ENCODE measurements around the gene GLB1L2. TPM values are rescaled to one million over a fixed set of nuclear protein-coding genes. Genes with fewer than 3 reads are reported as not detected.

The GLB1L2 gene
- total RNA-seq, 1 donor from 2014 or later, result 4.2 TPM

DNA sequence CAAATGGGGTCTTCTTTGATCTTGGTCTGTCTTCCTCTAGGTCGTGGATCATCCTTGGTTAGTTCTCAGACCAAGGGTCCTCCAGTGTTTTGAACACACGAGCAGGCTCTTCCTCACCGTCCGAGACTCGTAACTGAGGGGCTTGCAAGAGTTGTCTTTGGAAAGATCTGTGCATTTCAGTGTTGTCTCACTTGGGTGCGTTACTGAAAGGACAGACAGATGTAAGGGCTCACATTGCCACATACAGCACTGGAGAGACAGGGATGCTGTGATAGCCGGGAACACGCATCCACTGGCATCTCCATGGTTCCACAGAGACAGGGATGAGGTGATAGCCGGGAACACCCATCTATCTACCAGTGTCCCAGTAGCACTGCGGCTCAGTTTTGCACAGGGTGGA lies 15.7 kb downstream of the GLB1L2 start:
- no peak for DNase-seq (ENCODE audit: low read depth)

GRCh38 chr11:134349109-134349801 lies 17.5 kb downstream of the GLB1L2 start:
- no peak for DNase-seq (ENCODE audit: low read depth)

DNA sequence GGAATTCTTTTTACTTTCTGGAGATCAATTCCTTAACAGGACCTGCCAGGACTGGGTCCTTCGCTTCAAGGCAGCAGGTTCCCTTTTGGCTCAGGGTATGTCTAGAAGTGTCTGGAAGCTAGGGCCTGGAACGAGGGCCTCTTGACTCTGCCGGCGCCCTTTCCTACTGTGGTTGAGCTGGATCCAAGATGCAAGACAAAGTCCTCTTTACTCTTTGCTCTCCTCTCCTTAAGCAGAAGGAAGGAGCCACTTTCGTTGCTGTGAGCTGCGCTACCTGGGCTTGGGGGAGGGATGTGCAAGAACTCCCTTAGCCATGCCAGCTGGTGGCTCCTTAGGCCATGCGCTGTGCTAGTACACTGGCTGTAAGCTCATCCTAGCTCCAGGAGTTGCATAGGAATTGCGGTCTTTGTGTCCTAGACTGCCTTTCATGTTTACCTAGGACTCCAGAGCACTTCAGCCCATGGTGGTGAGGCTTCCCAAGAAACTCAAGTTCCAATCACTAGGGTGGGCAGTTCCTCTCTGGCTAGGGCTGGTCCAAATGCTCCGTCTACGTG lies 18.1 kb downstream of the GLB1L2 start:
- DNase-seq (ENCODE audit: low read depth), result no peak

DNA sequence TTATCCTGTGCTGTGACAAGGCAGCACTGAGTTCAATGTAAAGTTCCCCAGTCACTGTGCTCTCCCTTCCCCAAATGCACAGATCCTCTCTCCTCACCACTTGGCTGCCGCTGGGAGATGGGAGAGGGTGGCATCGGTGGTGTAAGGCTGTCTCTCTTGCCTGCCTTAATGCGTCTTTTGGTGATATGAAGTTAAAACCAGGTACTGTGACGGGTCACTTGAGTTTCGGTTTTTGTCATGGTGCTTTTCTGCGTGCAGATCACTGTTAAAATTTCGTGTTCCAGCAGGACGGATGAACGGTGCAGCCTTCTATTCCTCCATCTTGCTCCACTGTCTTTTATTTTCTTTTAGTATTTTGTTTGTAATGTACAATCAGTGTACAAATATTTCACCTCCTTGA lies 18.6 kb downstream of the GLB1L2 start:
- no peak for DNase-seq (ENCODE audit: low read depth)

GRCh38 chr11:134352111-134352510 lies 20.3 kb downstream of the GLB1L2 start:
- no peak for DNase-seq (ENCODE audit: low read depth)

DNA sequence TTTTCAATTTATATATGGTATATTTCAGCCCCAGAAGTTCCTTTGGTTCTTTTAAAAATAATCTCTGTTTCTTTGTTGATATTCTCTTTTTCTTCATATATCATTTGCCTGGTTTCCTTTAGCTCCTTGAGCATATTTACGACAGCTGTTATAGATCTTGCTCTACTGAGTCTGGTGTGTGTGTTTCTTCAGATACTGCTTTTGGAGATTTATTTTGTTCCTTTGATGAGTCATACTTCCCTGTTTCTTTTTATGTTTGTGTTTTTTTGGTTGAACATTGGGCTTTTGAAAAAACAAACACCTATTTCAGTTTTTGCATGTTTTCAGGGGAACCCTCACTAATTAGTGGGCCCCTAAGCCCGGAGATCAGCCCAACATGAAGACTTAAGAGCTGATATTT lies 23.3 kb downstream of the GLB1L2 start:
- no peak for DNase-seq (ENCODE audit: low read depth)

DNA sequence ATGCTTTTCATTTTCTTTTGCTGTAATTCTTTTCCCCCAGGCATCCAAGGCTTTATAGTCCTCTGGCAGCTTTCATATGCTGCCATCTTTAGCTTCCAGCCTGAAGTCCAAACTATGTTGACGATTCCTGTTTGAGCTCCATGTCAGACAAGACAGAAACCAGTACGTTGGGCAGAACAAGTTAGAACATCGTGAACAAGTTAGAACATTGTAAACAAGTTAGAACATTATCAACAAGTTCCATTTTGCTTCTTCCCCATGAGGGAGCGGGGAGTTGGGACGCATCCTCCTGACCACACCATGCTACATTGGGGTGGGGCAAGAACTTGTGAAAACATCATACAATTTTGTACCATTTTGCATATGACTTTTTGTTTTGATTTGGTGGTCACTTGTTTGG lies 23.9 kb downstream of the GLB1L2 start:
- DNase-seq (ENCODE audit: low read depth), result no peak

GRCh38 chr11:134356656-134357544 lies 25.1 kb downstream of the GLB1L2 start:
- DNase-seq (ENCODE audit: low read depth), result no peak

DNA sequence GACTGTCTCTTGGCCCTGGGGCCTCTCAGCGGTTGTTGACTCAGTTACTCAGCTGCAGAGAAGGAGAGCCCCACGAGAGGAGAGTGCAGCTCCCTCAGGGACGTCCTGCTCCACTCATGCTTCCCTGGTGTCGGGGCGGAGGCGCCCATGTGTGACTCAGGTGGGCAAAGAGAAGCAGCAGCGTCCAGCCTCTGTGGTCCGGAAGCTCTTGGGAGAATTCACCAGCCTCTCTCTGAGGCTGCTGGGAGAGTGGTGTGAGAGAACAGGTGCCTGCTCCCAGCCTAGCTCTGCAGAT lies 25.7 kb downstream of the GLB1L2 start:
- DNase-seq (ENCODE audit: low read depth), result no peak

DNA sequence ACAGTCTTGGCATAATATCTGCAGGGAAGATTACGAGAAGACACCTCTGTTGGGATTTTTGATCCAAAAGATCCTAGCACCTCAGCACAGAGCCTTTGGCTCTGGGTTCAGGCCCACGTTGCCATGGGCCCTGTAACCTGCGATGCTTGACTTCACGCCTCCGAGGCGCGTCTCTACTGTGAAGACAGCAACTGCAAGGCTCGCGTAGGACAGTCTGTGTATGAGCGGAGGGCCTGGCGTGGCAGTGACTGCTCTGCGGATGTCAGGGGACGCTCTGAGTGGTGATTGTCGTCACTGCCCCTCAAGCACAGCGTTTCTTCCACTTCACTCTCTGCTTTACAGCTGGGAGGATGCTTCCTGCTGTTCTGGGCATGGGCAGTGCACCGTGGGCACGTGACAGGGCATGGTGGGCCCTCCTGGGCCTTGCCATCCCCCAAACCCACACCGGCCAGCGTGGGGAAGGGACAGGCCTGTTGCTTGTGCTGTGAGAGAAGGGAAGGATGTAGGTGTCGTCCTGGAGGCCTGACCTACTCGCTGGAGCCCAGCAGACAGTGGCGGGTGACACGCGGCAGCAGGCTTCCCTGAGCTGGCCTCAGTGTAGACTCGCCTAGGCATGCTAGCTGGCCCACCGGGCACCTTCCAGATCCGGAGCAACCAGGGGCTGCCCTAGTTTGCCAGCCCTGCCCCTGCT lies 26.5 kb downstream of the GLB1L2 start:
- no peak for DNase-seq (ENCODE audit: low read depth)

- DNase-seq (ENCODE audit: low read depth), result no peak
Measured at GRCh38 chr11:134358856-134359490, 27.2 kb downstream of the GLB1L2 start.

DNA sequence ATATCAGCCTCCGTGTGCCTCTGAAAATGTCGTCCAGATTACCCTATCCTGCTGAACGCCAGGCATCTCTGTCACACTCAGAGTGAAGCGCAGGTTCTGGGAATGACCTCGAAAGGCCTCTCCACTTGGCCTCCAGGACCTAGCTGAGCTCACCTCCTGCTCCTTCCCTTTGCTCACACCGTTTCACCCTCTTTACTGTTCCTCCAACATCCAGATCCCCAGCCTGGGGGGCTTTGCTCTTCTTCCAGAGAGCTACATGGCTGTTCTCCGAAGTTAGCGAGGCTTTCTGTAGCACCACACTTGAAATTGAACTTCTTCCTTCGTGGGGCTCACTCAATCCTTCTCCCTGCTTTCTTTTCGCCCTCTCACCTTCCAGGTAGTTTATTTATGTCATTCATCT lies 27.9 kb downstream of the GLB1L2 start:
- no peak for DNase-seq (ENCODE audit: low read depth)

DNA sequence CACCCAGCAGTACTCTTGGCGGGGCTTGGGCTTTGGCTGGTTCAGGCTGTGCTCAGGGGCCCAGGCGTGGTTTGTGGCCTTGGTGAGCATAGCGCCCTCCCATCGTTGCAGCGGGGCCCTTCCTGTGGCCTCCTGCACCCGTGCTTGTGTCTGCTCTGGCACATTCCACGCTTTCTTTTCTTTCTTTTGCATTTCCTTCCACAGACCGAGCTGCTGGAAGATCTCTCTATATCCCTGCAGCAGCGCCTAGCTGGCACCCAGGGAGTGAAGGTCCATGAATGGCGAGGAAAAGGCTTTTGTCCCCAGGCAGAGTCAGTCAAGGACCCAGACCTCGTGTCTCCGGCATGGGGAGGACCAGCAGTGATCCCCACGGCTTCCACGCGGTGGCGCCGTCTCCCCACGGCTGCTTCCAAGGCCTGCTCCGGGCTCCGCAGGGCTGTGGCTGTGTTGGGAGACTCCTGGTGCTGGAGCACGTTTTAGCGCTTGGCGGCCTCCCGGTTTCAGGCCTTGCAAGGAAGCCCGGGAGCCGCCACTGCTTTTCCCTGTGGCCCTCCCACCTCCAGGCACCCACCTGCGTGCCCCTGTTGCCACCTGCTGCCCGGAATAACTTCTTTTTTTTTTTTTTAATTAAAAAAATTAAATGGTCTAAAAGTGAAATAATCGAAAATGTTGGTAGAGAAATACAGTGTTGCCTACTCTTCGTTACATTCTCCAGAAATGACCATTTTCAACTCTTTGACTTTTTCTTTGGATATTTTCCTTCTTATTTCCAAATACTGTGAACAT lies 28.5 kb downstream of the GLB1L2 start:
- DNase-seq (ENCODE audit: low read depth), result peak; percentile 41

DNA sequence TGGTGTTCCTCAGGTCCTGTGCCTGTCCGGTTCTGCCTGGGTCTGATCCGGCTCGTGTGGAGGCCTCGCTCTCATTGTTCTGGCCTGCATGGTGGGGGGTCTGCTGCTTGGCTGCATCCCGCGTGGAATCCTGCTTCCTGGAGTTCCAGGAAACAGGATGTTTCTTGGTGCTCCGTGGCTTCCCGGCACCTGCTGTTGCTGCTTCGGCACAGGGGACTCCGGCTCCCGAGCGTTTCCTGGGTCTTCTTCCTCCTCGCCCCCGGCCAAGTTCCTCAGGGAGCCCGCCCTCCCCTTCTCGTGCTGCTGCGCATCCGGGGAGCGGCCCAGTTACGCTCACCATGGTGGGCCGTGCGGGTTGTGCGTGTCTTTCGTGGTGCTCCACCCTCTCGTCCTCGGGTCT lies 29.9 kb downstream of the GLB1L2 start:
- DNase-seq (ENCODE audit: low read depth), result no peak

DNA sequence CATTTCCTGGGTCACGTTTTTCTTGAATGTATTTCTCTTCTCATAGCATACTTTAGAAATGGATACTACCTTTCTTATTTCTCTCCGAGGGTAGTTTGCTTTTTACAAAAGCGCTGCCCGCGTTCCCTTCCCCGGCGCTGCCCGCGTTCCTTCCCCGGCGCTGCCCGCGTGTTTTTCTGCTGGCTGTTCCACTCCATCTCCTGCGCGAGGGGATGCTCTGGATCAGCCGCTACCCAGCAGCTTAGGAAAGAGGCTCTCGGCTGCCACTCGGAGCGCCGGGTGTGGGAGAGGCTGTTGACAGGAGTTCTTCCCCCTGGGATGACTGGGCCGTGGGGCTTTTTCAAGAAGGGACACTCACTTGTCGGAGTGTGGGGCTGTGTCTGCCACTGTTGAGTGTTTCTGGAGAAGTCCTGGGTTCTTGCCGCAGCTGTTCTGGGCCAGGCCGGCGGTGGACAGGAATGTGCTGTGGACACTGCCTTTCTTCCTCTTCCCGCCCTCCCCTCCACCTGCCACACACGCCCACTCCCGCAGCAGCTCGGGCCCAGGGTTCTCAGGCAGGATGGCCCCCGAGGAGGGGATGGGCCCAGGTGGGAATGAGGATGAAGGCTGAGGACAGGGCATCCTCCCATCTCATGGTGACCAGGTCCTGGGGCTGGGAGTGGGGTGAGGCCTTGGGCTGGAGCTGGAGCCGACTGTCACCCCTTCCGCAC lies 30.6 kb downstream of the GLB1L2 start:
- DNase-seq (ENCODE audit: low read depth), result no peak

DNA sequence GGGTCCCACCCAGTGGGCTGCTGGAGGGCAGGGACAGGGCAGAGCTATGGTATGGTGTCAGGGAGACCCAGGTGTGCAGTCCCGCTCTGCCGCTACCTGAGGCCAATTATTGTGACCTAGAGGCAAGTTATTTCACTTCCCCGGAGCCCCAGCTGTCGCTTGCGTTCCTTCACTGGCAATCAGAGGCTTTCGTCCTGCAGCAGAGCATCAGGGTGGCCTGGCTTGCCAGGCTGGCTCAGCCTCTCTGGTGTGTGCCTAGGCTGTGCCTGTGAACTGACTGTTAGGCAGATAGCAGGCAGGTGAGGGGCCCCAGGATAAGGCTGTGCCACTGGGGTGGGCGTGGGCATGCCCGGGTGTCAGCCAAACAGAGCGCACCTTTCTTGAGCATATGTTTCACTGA lies 31.4 kb downstream of the GLB1L2 start:
- no peak for DNase-seq (ENCODE audit: low read depth)

- no peak for DNase-seq (ENCODE audit: low read depth)
Measured at GRCh38 chr11:134363592-134363991, 31.8 kb downstream of the GLB1L2 start.

GRCh38 chr11:134364261-134364660 lies 32.5 kb downstream of the GLB1L2 start:
- DNase-seq (ENCODE audit: low read depth), result no peak

DNA sequence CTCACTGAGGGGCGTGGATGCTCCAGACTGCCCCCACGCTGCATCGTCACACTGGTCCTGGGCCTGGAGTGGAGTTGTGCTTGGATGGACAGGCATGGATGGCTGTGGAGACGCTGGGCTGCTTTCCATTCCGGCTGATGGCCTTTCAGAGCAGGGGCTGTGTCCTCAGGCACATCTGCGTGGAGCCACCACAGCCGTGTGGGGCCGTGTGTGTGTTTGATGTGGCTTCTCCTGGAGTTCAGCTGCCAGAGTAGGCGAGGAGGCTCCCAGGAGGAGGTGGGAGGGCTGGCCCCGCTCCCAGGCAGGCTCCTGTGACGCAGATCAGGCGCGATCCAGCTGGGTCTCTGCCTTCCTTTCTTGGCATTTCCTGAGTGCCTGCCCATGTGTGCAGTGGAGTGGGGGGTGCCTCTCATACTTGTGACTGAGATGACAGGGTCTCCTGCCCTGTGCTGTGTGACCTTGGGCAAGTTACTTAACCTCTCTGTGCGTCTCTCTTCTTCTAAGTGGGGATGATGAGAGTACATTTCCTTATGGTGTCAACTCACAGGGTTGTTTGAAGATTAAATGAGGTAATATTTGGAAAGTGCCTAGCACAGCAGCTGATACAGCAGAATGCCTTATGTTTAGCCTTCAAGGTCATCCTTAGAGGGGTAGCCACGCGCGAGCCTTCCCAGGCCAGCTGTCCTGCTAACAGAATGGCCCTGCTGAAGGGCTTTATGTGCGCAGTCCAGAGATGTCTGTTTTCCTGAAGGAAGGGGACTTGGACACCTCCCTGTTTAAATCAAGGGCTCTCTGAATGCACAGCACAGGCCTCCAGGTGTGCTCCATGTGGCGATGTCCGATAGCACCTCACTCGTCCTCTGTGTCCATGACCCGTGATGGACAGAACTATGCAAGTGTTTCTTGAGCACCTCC lies 33.5 kb downstream of the GLB1L2 start:
- no peak for DNase-seq (ENCODE audit: low read depth)

DNA sequence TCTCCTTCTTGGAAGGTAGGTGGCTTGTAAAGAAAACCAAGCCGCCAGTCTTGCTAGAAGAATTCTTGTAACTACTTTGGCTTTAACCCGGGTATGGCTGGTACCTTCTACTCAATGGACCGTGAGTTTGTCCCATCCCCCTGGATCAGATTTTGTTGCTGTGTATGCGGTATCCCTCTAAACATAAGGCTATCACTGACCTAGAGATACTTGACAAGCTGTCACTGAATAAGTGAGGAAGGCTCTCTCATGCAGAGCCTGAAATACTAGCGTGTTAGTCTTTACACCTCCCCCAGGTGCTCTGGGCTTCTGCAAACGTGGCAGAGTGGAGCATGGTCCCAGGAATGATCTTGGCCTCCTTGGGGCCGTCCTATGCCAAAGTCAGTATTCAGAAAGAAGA lies 34.5 kb downstream of the GLB1L2 start:
- DNase-seq (ENCODE audit: low read depth), result no peak

All from renal cortical epithelial cell (primary cell).